Cardiac muscle cell (in vitro differentiated cells and primary cell): ENCODE measurements around the gene TMCO4. TPM values are rescaled to one million over a fixed set of nuclear protein-coding genes. Genes with fewer than 3 reads are reported as not detected.

ENCODE experiments used
- DNase-seq, 2 donors: peaks; one replicate each; pipeline versions ENCODE4 v3.0.0 to v3.0.0-alpha.2; 2010 to 2017; ENCODE audit warnings: low read depth in 1 of 2, low spot score in 1 of 2
- H3K27ac ChIP-seq: fragments of 200-600 bp; sonication (generic); 2 replicates; pipeline ENCODE4 v1.5.1; 2016
- H3K27me3 ChIP-seq: fragments of 200-600 bp; sonication (generic); 2 replicates; pipeline ENCODE4 v1.6.0; 2016; ENCODE audit warnings: control low read depth
- H3K36me3 ChIP-seq: fragments of 200-600 bp; sonication (generic); 2 replicates; pipeline ENCODE4 v1.5.1; 2016; ENCODE audit warnings: control low read depth
- H3K4me1 ChIP-seq: fragments of 200-600 bp; sonication (generic); 2 replicates; pipeline ENCODE4 v1.8.1; 2017; ENCODE audit warnings: low read depth, mild to moderate bottlenecking, mixed run types
- H3K4me3 ChIP-seq: fragments of 200-600 bp; sonication (generic); 2 replicates; pipeline ENCODE4 v1.5.1; 2016; ENCODE audit warnings: mild to moderate bottlenecking
- H3K9me3 ChIP-seq: fragments of 200-600 bp; sonication (generic); 2 replicates; pipeline ENCODE4 v1.5.1; 2017; ENCODE audit warnings: low read depth, mild to moderate bottlenecking, control low read depth
- CTCF ChIP-seq: IDR thresholded peaks from 2 replicates; pipeline ENCODE4 v1.5.1; 2012; ENCODE audit warnings: low read depth, mild to moderate bottlenecking, low read length
- polyA plus RNA-seq: library from polyadenylated mRNA; unstranded; fragments of >200 nt; fragmentation: Nextera tagmentation; extraction: Ambion mirVana; gene quantifications from 2 replicates; pipeline ENCODE4 v1.2.1, GENCODE V29; 2016
- total RNA-seq: library from RNA; depleted of rRNA; stranded (reverse); fragments of >200 nt; gene quantifications from 2 replicates; pipeline ENCODE4 v1.2.3, GENCODE V29; 2016

The TMCO4 gene
- total and polyA plus RNA-seq, 2 experiments from 2014 or later = 2.2 to 2.5 TPM

GRCh38 chr1:19725606-19726005, 74.1 kb downstream of the TMCO4 start:
- TF ChIP-seq CTCF = no peak
- no peak overlapping the region for H3K4me3 ChIP-seq
- H3K27ac ChIP-seq = no peak overlapping the region
- H3K36me3 ChIP-seq = no peaks in the 10 kb centered on the region
- no peak for DNase-seq
- no peaks in the 10 kb centered on the region for H3K9me3 ChIP-seq
- H3K27me3 ChIP-seq = no peaks in the 10 kb centered on the region
- no peaks in the 10 kb centered on the region for H3K4me1 ChIP-seq

GRCh38 chr1:19723874-19724273, 75.8 kb downstream of the TMCO4 start:
- Histone ChIP-seq H3K27me3 (no peaks in the 10 kb centered on the region), H3K27ac (no peak overlapping the region), H3K4me1 (no peaks in the 10 kb centered on the region), H3K9me3 (no peaks in the 10 kb centered on the region), H3K36me3 (no peaks in the 10 kb centered on the region), H3K4me3 (no peak overlapping the region)
- TF ChIP-seq CTCF = no peak
- no peak for DNase-seq

GRCh38 chr1:19720973-19721372, 78.7 kb downstream of the TMCO4 start:
- no peaks in the 10 kb centered on the region for H3K9me3 ChIP-seq
- DNase-seq = no peak

GRCh38 chr1:19720174-19720573, 79.5 kb downstream of the TMCO4 start:
- TF ChIP-seq CTCF = no peak
- Histone ChIP-seq H3K9me3 (no peaks in the 10 kb centered on the region), H3K4me1 (no peaks in the 10 kb centered on the region), H3K27me3 (no peaks in the 10 kb centered on the region), H3K4me3 (no peak overlapping the region), H3K36me3 (no peaks in the 10 kb centered on the region), H3K27ac (no peak overlapping the region)
- DNase-seq = no peak

More at GRCh38 chr1:19720973-19721372, 78.7 kb downstream of the TMCO4 start:
- Histone ChIP-seq H3K36me3 (no peaks in the 10 kb centered on the region), H3K27me3 (no peaks in the 10 kb centered on the region), H3K4me3 (no peak overlapping the region), H3K27ac (no peak overlapping the region), H3K4me1 (no peaks in the 10 kb centered on the region)
- no peak for TF ChIP-seq CTCF

GRCh38 chr1:19717467-19717866, 82.2 kb downstream of the TMCO4 start:
- H3K27ac ChIP-seq = no peak overlapping the region
- TF ChIP-seq CTCF = no peak
- no peaks in the 10 kb centered on the region for H3K4me1 ChIP-seq
- DNase-seq = no peak
- no peaks in the 10 kb centered on the region for H3K9me3 ChIP-seq
- H3K4me3 ChIP-seq = no peak overlapping the region
- no peaks in the 10 kb centered on the region for H3K36me3 ChIP-seq
- H3K27me3 ChIP-seq = no peaks in the 10 kb centered on the region
